ENCODE measurements around the gene KATNB1. TPM values are rescaled to one million over a fixed set of nuclear protein-coding genes. Genes with fewer than 3 reads are reported as not detected.

Gene KATNB1
- total RNA-seq, 1 experiment from 2014 or later = 60.4 TPM

DNA sequence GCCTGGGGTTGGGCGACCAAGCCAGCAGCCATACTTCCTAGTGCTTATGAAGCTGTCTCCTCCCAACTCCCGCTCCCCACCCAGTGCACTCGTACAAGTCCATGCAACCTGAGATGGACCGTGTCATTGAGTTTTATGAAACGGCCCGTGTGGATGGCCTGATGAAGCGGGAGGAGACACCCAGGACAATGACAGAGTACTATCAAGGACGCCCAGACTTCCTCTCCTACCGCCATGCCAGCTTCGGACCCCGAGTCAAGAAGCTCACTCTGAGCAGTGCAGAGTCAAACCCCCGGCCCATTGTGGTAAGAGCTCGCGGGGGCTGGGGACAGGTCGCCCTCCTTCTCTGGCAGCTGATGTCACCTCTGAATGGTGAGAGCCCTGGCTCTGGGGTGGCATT lies 11.0 kb upstream of the KATNB1 start:
- H3K4me1 Mint-ChIP-seq = no peaks in the 10 kb centered on the region
- no peaks in the 10 kb centered on the region for H3K36me3 Mint-ChIP-seq
- CTCF ChIA-PET = no interaction called here
- H3K27ac Mint-ChIP-seq = no peak overlapping the region
- no peaks in the 10 kb centered on the region for H3K27me3 Mint-ChIP-seq (ENCODE audit: low read depth)
- no peak overlapping the region for H3K4me3 Mint-ChIP-seq
- TF ChIP-seq ZNF232 (CRISPR knock-in tag; IDR thresholded peaks at IDR 0.05) (no peak), SMAD3 (CRISPR knock-in tag; IDR thresholded peaks at IDR 0.05; ENCODE audit: borderline replicate concordance) (no peak), RELA (CRISPR knock-in tag; IDR thresholded peaks at IDR 0.05; ENCODE audit: borderline replicate concordance) (no peak), TP53 (CRISPR knock-in tag; IDR thresholded peaks at IDR 0.05) (no peak), FOXJ3 (CRISPR knock-in tag; IDR thresholded peaks at IDR 0.05; ENCODE audit: borderline replicate concordance) (no peak)
- TF ChIP-seq, protein P1, sequence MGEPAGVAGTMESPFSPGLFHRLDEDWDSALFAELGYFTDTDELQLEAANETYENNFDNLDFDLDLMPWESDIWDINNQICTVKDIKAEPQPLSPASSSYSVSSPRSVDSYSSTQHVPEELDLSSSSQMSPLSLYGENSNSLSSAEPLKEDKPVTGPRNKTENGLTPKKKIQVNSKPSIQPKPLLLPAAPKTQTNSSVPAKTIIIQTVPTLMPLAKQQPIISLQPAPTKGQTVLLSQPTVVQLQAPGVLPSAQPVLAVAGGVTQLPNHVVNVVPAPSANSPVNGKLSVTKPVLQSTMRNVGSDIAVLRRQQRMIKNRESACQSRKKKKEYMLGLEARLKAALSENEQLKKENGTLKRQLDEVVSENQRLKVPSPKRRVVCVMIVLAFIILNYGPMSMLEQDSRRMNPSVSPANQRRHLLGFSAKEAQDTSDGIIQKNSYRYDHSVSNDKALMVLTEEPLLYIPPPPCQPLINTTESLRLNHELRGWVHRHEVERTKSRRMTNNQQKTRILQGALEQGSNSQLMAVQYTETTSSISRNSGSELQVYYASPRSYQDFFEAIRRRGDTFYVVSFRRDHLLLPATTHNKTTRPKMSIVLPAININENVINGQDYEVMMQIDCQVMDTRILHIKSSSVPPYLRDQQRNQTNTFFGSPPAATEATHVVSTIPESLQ (CRISPR knock-in tag; IDR thresholded peaks at IDR 0.05) = no peak
- H3K9me3 Mint-ChIP-seq = no peaks in the 10 kb centered on the region
- DNase-seq (ENCODE audit: low spot score) (no peak), ATAC-seq (no peak)
- POLR2A ChIA-PET = interaction anchor here (0.7 kb wide), 1 partner anchor 49 kb away, joined by 6 read pairs; no protein-coding TSS in a partner anchor

DNA sequence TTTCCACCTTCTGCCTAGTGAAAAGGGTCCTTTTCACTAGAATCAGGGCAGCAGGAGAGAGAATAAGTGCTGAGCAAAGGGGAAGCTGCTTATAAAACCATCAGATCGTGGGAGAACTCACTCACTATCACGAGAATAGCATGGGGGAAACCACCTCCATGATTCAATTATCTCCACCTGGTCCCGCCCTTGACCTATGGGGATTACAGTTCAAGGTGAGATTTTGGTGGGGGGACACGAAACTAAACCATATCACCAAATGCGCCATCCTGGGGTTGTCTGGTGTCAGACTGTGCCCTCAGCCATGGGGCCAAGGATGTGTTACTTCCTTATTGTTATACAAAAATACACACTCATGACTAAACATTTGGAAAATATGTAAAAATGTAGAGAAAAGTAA lies 10.4 kb upstream of the KATNB1 start:
- no peak for DNase-seq (ENCODE audit: low spot score)

More for the DNA sequence above, 10.4 kb upstream of the KATNB1 start:
- ATAC-seq = no peak
- ChIA-PET POLR2A (no interaction called here), CTCF (no interaction called here)
- H3K4me1 Mint-ChIP-seq = no peaks in the 10 kb centered on the region
- no peak overlapping the region for H3K4me3 Mint-ChIP-seq
- H3K9me3 Mint-ChIP-seq = no peaks in the 10 kb centered on the region
- no peak overlapping the region for H3K27ac Mint-ChIP-seq
- TF ChIP-seq, protein P2, sequence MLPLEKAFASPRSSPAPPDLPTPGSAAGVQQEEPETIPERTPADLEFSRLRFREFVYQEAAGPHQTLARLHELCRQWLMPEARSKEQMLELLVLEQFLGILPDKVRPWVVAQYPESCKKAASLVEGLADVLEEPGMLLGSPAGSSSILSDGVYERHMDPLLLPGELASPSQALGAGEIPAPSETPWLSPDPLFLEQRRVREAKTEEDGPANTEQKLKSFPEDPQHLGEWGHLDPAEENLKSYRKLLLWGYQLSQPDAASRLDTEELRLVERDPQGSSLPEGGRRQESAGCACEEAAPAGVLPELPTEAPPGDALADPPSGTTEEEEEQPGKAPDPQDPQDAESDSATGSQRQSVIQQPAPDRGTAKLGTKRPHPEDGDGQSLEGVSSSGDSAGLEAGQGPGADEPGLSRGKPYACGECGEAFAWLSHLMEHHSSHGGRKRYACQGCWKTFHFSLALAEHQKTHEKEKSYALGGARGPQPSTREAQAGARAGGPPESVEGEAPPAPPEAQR (CRISPR knock-in tag; IDR thresholded peaks at IDR 0.05) = no peak
- no peak for TF ChIP-seq ZBTB21 (CRISPR knock-in tag; IDR thresholded peaks at IDR 0.05; ENCODE audit: borderline replicate concordance)
- TF ChIP-seq ATF1 (CRISPR knock-in tag; IDR thresholded peaks at IDR 0.05) = no peak
- no peak for TF ChIP-seq SOX15 (CRISPR knock-in tag; IDR thresholded peaks at IDR 0.05)
- TF ChIP-seq MXD4 (CRISPR knock-in tag; IDR thresholded peaks at IDR 0.05; ENCODE audit: borderline replicate concordance) = no peak
- TF ChIP-seq, protein P3, sequence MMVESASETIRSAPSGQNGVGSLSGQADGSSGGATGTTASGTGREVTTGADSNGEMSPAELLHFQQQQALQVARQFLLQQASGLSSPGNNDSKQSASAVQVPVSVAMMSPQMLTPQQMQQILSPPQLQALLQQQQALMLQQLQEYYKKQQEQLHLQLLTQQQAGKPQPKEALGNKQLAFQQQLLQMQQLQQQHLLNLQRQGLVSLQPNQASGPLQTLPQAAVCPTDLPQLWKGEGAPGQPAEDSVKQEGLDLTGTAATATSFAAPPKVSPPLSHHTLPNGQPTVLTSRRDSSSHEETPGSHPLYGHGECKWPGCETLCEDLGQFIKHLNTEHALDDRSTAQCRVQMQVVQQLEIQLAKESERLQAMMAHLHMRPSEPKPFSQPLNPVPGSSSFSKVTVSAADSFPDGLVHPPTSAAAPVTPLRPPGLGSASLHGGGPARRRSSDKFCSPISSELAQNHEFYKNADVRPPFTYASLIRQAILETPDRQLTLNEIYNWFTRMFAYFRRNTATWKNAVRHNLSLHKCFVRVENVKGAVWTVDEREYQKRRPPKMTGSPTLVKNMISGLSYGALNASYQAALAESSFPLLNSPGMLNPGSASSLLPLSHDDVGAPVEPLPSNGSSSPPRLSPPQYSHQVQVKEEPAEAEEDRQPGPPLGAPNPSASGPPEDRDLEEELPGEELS (CRISPR knock-in tag; IDR thresholded peaks at IDR 0.05) = no peak
- TF ChIP-seq, protein P4, sequence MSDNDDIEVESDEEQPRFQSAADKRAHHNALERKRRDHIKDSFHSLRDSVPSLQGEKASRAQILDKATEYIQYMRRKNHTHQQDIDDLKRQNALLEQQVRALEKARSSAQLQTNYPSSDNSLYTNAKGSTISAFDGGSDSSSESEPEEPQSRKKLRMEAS (CRISPR knock-in tag; IDR thresholded peaks at IDR 0.05) = no peak
- no peak for TF ChIP-seq NR2C2 (CRISPR knock-in tag; IDR thresholded peaks at IDR 0.05)
- no peak for TF ChIP-seq FOXK1 (CRISPR knock-in tag; IDR thresholded peaks at IDR 0.05)
- no peak for TF ChIP-seq TCF7 (CRISPR knock-in tag; IDR thresholded peaks at IDR 0.05; ENCODE audit: low read depth)
- TF ChIP-seq, protein P5, sequence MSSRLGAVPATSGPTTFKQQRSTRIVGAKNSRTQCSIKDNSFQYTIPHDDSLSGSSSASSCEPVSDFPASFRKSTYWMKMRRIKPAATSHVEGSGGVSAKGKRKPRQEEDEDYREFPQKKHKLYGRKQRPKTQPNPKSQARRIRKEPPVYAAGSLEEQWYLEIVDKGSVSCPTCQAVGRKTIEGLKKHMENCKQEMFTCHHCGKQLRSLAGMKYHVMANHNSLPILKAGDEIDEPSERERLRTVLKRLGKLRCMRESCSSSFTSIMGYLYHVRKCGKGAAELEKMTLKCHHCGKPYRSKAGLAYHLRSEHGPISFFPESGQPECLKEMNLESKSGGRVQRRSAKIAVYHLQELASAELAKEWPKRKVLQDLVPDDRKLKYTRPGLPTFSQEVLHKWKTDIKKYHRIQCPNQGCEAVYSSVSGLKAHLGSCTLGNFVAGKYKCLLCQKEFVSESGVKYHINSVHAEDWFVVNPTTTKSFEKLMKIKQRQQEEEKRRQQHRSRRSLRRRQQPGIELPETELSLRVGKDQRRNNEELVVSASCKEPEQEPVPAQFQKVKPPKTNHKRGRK (CRISPR knock-in tag; IDR thresholded peaks at IDR 0.05; ENCODE audit: borderline replicate concordance) = no peak
- no peak for TF ChIP-seq NR3C1 (CRISPR knock-in tag; conservative IDR thresholded peaks at IDR 0.05; ENCODE audit: low read depth)
- no peak for TF ChIP-seq CREM (CRISPR knock-in tag; IDR thresholded peaks at IDR 0.05)
- TF ChIP-seq NR1H2 (CRISPR knock-in tag; IDR thresholded peaks at IDR 0.05) = no peak
- TF ChIP-seq, protein P6, sequence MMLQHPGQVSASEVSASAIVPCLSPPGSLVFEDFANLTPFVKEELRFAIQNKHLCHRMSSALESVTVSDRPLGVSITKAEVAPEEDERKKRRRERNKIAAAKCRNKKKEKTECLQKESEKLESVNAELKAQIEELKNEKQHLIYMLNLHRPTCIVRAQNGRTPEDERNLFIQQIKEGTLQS (CRISPR knock-in tag; conservative IDR thresholded peaks at IDR 0.05) = no peak
- no peak for TF ChIP-seq EMX1 (CRISPR knock-in tag; IDR thresholded peaks at IDR 0.05)
- TF ChIP-seq RORB (CRISPR knock-in tag; IDR thresholded peaks at IDR 0.05) = no peak
- no peak for TF ChIP-seq FOXP1 (CRISPR knock-in tag; IDR thresholded peaks at IDR 0.05; ENCODE audit: borderline replicate concordance)
- no peaks in the 10 kb centered on the region for H3K27me3 Mint-ChIP-seq (ENCODE audit: low read depth)
- H3K36me3 Mint-ChIP-seq = no peaks in the 10 kb centered on the region
